Upper lobe of left lung (tissue), 4 donors: Measurements from ENCODE around the gene APH1A.

Source experiments
- EP300 ChIP-seq, 4 donors: sonication (generic); formaldehyde crosslinking; IDR thresholded peaks; one replicate each; pipeline ENCODE4 v1.5.1; 2017; ENCODE audit warnings: antibody characterized with exemption in 4 of 4, control low read depth in 2 of 4
- POLR2A ChIP-seq, 4 donors: fragments of 450-650 bp; IDR thresholded peaks; one replicate each; pipeline ENCODE4 v1.5.1; 2016 to 2017; ENCODE audit warnings: antibody characterized with exemption in 4 of 4, mild to moderate bottlenecking in 2 of 4

DNA sequence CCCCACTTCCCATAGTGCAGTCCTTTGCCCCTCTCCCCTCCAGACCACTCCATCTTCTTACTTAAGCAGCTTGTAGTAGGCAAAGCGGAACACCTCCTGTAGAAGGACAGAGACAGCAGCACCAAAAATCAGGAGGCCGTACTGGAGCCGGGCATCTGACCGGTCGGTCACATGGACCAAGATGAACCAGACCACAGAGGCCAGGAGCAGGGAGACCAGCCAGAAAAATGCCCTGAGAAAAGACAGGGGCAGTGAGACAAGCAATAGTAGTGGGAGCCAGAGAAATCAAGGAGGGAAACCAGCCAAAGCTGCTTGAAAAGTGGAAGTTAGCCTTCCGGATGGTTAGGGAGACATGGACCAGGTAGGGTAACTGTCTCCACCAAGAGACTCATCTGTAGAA is 920 bp downstream of the APH1A start:
- TF ChIP-seq POLR2A (IDR thresholded peaks at IDR 0.05), result no peak
- TF ChIP-seq EP300 (IDR thresholded peaks at IDR 0.05), result no peak
